ENCODE measurements around the gene FBXO36.

Gene FBXO36

DNA sequence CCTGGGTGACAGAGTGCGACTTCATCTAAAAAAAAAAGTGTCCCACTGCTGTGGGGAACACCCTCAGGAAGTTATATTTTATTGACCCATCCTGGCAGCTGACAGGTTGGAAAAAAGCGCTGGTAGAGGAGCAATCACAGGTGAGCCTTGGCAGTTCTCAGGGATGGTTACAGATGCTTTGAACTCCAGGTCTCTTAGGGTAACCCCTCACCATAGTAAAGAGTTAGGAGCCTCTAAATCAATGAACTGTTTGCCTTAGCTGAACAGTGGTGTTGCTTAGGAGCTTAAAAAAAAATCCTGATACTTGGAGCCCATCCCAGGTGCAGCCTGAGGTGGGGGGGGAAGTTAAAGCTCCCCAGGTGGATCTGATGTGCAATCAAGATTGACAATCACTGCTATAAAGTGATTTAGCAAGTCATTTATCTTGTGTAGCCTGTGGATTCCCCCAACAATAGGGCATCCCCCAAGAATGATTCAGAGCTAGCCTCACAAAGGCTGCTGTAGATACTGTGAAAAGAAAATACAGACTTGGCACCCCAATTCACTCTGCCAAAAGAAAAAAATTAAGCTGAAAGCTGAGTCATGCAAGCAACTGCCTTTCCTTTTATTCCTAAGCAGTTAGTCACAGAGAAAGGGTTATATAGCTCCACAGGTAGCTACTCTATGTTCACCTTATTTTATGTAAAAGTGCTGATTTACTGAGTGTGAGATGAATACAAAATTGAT is 131.6 kb downstream of the FBXO36 start:
- peak; percentile 11 for DNase-seq

DNA sequence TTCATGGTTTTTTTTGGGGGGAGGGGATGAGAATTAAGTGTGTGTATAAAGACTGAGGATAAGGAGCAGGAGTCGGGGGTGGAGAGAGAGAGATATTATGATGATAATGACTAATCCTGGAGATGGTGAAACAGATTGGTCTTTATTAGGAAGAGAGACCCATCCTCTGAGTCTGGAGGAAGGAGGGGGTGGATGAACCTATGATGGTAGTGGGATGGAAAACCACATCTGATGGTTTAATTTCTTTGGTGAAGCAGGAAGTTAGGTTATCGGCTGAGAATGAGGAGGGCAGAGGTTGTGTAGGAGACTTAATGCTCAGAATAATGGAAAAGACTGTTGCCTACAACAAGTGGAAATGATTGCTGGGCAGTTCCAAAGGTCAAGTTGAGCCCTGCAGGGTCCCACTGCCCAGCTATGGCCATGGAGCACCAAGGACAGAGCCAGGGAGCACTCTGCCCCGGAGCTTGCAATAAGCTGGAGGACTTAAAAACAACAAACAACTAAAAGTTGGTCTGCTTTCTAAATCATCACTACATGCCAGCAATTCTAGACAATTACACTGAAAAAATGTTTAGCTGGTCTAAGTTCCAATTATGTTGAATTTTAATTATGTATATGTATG is 138.5 kb downstream of the FBXO36 start:
- no peak for DNase-seq
